ENCODE data around the gene KCNK7.

The KCNK7 gene

DNA sequence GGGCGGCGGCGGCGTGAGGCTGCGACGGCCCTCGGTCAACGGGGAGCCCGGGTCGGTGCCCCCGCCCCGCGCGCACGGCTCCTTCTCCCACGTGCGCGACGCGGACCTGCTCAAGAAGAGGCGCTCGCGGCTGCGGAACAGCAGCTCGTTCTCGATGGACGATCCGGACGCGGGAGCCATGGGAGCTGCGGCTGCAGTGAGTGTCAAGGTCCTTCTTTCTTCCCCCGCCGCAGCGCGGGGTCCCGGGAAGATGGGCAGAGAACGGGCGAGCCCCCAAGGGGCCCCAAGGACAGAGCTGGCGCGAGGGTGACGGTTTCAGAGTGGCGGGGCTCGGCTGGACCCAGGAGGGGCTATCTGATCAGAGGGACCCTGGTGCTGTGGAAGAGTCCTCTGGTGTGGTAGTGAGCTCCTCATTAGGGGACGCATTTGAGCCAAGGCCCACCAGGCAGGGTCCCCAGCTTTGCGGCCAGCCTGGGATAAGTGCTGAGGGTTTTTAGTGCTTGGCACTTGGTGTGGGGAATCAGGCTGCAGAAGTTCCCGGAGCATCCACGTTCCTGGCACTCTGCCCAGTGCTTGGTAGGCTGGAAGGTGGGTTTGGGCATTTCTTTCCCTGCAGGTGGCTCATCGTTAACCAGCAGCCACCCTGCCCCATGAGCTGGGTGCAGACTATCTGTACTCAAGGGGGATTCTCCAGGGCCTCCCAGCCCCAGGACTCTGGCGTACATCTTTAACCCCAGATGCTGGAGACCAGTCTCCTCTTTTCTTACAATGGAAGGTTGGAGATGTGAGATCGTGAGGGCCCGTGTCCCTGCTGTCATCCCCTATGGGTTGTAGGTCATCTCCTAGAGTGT, 10.0 kb downstream of the KCNK7 start:
- DNase-seq, result no peak

DNA sequence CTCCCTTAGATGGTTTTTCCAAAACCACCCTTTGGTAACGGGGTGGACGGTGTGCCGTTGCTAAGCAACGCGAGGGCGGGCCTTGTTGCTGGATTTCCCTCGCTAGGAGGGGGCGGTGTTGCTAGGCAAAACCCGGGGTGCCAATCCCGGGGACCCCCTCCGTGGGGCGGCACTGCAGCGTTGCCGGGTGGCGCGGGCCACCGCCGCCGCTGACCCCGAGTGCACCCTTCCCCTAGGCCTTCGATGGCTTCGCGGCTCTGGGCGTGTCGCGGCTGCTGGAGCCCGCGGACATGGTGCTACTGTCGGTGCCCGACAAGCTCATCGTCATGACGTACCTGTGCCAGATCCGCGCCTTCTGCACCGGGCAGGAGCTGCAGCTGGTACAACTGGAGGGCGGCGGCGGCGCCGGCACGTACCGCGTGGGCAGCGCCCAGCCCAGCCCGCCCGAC, 10.9 kb downstream of the KCNK7 start:
- DNase-seq, result no peak

- no peak for DNase-seq
Measured at GRCh38 chr11:65584106-65584505, 11.5 kb downstream of the KCNK7 start.

- DNase-seq, result no peak
Measured at GRCh38 chr11:65583589-65583988, 12.0 kb downstream of the KCNK7 start.

- no peak for DNase-seq
Measured at GRCh38 chr11:65581928-65582327, 13.7 kb downstream of the KCNK7 start.

- DNase-seq, result no peak
Measured at GRCh38 chr11:65580756-65581155, 14.8 kb downstream of the KCNK7 start.

- DNase-seq, result no peak
Measured at GRCh38 chr11:65580031-65580692, 15.4 kb downstream of the KCNK7 start.

DNA sequence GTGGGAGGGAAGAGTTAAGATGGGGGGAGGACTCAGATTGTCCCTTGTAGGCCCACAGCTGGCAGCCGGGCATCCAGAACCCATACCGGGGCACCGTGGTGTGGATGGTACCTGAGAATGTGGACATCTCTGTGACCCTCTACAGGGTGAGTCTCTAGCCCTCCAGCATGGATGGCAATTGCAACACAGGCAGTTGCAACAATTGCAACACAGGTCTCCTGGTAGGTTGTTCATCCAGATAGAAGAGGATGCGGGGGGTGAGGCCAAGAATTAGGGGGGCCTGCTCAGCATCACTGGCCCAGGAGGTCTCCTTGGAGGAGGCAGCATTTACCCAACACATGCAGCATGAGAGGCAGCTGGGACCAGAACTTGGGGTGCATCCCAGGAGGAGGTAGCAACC, 16.3 kb downstream of the KCNK7 start:
- no peak for DNase-seq

- no peak for DNase-seq
Measured at GRCh38 chr11:65578667-65579066, 16.9 kb downstream of the KCNK7 start.

DNA sequence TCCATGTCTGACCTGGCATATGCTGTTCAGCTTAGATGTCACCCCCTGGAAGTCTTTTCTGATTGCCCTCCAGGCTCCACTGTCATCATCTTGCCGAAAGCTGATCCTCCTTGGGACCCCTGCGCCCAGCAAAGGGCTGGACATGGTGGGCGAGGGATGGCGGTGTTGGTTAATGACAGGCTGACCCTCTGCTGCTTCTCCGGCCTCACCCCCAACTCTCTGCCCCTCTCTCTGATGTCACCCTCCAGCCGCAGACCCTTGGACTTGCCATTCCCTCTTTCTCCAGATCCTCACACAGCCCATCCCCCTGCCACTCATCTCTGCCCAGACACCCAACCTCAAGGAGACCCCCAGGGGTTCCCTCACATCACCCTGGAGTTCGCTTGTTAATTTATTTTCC, 17.5 kb downstream of the KCNK7 start:
- DNase-seq, result no peak

DNA sequence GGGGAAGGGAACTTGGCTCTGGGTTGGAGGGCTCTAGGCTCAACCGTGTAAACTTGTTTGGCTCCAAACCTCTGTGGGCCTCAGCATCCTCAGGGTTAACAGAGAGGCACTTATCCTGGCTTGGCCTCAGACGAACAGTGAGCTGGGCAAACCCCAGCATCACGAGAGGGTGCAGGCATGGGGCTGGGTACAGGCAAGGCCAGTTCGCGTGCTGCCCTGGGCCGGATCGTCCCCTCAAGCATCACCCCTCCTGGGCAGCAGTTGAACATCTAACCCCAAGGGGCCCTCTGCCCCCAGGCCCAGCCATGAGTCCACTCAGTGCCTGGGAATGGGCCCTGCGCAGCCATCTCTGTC, 17.9 kb downstream of the KCNK7 start:
- no peak for DNase-seq

DNA sequence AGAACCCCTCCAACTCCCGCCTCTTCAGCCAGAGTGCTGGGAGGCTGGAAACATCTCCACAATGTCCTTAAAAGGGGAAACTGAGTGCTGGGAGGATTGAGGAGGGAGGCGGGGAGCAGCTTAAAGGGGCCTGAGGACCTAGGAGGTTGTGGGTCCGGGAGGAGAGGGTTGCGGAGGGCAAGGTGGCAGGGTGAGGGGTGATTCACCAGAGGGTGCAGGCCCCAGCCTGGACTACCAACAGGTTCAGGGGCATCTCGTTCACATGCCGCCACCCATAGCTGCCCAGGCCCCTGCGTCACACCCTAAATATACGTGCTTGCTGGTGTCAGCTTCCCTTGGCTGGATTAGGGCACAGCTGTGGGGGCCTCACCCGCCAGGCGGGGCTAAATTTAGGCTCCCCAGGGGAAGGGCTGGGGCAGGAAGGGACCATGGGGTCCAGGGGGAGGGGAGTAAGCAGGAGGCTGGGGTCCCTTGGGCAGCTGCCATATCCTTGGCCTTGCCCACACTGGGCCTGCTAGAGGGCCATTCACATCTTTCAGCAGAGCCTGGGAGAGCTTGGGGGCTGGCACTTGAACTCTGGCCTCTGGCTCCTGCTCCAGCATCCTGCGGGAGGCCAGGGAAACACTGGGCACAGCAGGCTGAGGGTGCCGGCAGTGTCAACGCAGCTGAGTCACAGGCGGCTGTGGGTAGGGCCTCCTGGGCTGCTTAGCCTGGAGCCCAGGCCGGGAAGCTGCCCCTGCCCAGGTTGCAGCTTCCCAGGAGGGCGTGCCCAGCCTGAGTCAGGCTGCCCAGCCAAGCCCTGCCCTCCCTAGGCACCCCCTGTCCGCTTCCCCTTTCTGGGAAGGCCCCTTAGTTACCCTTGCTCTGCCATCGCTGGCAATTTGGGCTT, 18.5 kb downstream of the KCNK7 start:
- no peak for DNase-seq

DNA sequence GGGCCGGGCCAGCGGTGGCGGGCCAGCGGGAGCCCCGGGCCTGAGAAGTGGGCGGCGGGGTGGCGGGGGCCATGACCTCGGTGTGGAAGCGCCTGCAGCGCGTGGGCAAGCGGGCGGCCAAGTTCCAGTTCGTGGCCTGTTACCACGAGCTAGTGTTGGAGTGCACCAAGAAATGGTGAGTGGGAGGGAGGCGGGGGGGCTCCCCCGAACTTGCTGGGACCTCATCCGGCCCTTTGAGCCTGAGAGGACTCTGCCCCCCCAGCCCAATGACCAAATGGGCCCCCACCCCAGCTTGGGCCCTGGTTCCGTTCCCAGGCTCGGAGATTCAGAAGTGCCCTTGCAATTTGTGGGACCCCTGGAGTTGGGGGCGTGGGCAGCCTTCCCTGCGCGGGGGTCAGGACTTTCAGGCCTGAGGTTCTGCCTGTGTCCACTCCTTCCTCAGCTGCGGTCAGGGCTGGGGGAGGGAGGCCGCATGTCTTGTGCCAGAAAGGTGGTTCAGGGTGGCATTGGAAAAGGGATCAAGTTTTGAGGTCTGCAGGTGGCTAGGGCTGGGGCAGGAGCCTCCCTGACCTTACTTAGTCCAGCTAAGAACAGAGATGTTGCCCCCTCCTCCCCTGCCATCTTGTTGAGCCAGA, 19.3 kb downstream of the KCNK7 start:
- no peak for DNase-seq

DNA sequence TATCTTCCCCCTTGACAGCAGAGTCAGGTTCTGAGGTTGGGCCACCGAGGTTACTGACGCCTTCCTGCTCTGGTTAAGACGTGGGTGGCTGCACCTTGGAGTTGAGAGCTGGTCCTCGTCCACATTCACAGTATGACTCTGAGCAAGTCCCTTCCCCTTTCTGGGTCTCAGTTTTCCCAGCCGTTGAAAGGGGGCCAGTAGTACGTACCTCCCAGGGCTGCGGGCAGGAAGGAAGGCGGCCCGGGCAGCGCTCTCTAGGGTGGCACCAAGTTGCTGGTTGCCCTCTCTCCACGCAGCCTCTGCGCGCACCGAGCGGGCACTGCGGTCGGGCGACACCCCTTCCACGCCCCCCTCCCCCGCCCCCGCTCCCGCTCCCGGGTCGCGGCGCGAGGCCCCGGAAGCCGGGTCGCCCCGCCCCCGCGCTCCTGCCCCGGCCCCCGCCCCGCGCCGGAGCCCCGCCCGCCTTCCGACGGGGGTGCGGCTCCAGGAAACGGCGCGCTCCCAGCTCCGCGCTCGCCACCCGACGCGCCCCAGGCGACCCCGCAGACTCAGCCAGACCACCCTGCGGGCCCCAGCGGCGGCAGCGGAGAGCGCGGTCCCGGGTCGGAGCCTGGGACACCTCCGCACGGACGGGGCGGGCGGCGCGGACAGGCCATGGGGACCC, 19.9 kb downstream of the KCNK7 start, which contains the start of gene EHBP1L1:
Gene EHBP1L1 (plus strand): TSS at position 486 of the 664 bp plus-strand sequence. CDS start 250 bp downstream, outside the sequence.
- DNase-seq, result no peak

DNA sequence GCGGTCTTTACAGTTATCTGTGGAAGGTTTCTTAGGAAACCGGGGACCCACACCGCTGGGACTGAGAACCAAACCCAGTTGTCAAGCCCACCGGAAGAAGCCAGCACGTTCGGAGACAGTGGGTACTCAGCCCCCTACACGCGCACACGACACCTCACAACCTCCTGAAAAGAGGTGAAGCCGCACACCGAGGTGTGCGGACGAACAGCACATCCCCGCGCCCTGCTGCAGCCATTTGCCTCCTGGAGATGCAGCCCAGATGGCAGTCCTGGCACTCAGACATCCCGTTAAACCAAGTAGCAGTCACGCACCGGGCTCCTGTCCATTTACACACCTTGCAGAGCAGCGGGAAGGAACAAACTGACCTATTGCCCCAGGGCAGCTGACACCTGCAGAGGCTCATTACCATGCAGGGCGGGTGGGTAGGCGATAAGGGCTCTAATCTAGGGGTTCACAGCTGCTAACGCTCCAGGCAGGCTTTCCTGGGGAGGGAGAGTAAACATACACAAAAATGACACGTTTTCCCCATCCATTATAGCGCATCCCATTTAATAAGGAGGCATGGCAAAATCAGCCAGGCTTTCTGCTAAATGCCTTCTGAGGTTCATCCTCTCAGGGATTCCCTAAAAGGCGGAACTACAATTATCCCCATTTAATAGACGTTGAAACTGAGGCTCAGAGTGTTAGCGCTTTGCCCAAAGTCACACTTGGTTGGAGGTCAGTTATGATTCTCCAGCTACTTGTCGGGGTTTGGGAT, 20.6 kb downstream of the KCNK7 start:
- no peak for DNase-seq

DNA sequence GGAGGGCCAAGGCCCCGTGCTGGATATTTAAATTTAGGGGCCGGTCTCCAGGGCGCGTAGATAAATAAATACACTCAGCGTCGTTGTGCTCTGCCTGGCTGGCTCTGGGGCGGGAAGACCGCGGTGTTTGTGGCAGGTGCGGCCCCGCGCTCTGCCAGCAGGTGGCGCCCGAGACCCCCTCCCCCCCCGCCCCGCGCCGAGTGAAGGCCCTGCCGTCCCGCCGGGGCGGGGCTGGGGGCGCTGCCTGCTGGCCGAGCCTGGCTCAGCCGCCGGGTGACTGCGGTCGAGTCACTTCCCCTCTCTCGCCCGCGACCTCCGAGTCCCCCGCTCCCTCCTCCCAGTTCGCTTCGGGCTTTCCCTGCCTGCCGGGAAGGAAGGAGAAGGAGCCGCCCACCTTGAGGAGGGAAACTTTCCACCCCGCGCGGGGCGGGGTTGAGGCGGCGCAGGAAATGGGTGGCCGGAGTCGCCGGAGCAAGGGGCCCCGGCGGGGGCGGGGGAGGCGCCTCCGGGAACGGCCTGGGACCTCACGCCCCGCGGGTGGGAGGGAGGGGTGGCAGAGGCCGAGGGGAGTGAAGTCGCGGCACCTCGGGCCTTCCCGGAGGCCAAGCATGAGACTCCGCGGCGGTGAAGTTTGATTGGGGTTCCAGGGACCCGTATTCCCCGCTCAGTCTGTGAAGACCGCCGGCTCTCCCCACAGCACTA, 21.3 kb downstream of the KCNK7 start:
- DNase-seq, result no peak

DNA sequence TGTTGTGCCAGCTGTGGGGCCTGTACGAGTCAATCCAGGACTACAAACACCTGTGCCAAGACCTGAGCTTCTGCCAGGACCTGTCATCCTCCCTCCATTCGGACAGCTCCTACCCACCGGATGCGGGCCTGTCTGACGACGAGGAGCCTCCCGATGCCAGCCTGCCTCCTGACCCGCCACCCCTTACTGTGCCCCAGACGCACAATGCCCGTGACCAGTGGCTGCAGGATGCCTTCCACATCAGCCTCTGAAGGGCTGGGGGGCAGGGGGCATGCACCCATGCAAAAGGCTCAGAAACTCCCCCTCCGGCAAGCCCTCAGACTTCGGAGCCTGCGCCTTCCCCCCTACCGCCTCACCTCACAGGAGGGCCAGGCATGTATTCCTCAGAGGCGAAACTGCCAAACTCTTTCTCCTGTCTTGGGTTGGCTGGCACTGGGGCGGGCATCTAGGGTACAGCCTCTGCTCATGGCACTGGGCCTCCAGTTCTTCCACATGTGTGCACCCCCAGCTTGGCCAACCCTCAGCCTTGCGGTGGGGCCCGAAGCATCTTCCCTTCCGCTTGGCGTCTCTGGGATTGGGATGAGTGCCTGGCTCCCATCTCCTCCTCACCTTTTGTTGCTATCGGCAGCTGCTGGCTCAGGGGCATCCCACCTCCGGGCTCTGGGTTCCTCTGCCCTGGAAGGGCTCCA, 22.1 kb downstream of the KCNK7 start:
- no peak for DNase-seq

- no peak for DNase-seq
Measured at GRCh38 chr11:65572356-65573051, 23.1 kb downstream of the KCNK7 start, which contains the start of gene FAM89B. Gene FAM89B, plus strand, starts transcription at chr11:65572538. Its CDS starts 132 bp downstream, at chr11:65572670.

GRCh38 chr11:65571940-65572339, 23.7 kb downstream of the KCNK7 start:
- no peak for DNase-seq

Measured in NCI-H1436 treated with DMSO at 0.1 percent for 48 hours (cell line).